HL-60 (cell line): Measurements from ENCODE around the gene NFIC.
A peak's percentile ranks its signal among the peaks of the same experiment; 100 is the strongest.

Experiments used
- DNase-seq, 2 experiments: peaks; one replicate each; pipeline ENCODE4 v3.0.0-alpha.2; 2010 to 2020; ENCODE audit warnings: low read depth in 1 of 2, low spot score in 1 of 2
- H3K27ac ChIP-seq: fragments of 250-450 bp; sonication (Bioruptor Pico); replicated peaks from 2 replicates; pipeline ENCODE4 v1.5.1; 2020; ENCODE audit warnings: mild to moderate bottlenecking, moderate library complexity
- H3K27me3 ChIP-seq: fragments of 250-450 bp; sonication (Bioruptor Pico); 2 replicates; pipeline ENCODE4 v1.5.1; 2021; ENCODE audit warnings: mild to moderate bottlenecking, moderate library complexity; ENCODE audit not compliant: insufficient read depth, poor library complexity, severe bottlenecking
- H3K4me3 ChIP-seq: replicated peaks from 2 replicates; pipeline ENCODE4 v1.5.1; 2011; ENCODE audit warnings: mild to moderate bottlenecking, control low read depth, low read length; ENCODE audit not compliant: insufficient read depth
- CTCF ChIP-seq: IDR thresholded peaks from one replicate; pipeline ENCODE4 v1.5.1; 2011; ENCODE audit warnings: low read length, control low read depth, inconsistent platforms; ENCODE audit not compliant: insufficient read depth
- GABPA ChIP-seq: IDR thresholded peaks from 2 replicates; pipeline ENCODE4 v1.6.1; 2012; ENCODE audit warnings: low read depth
- POLR2AphosphoS5 ChIP-seq: IDR thresholded peaks from 2 replicates; pipeline ENCODE4 v1.6.1; 2012; ENCODE audit warnings: low read depth
- REST ChIP-seq: IDR thresholded peaks from 2 replicates; pipeline ENCODE4 v1.6.1; 2012; ENCODE audit warnings: low read depth; ENCODE audit not compliant: insufficient replicate concordance
- SPI1 ChIP-seq: IDR thresholded peaks from 2 replicates; pipeline ENCODE4 v1.6.1; 2012; ENCODE audit warnings: low read depth, mild to moderate bottlenecking, borderline replicate concordance

NFIC gene

GRCh38 chr19:3496392-3497273 lies 130.2 kb downstream of the NFIC start:
- Histone ChIP-seq H3K27ac (no peak overlapping the region), H3K4me3 (no peak overlapping the region), H3K27me3 (no peaks in the 10 kb centered on the region)
- no peak for DNase-seq
- TF ChIP-seq POLR2AphosphoS5 (no peak), REST (no peak), SPI1 (no peak), CTCF (no peak), GABPA (no peak)

GRCh38 chr19:3497757-3498520 lies 131.6 kb downstream of the NFIC start:
- Histone ChIP-seq H3K27ac (no peak overlapping the region), H3K4me3 (no peak overlapping the region), H3K27me3 (no peaks in the 10 kb centered on the region)
- no peak for DNase-seq
- TF ChIP-seq GABPA (no peak), SPI1 (no peak), POLR2AphosphoS5 (no peak), CTCF (no peak)

- TF ChIP-seq REST (no peak), CTCF (no peak), GABPA (no peak), SPI1 (no peak), POLR2AphosphoS5 (no peak)
- no peaks in the 10 kb centered on the region for H3K27me3 ChIP-seq
- peak overlapping the region; percentile 99 for H3K4me3 ChIP-seq
- DNase-seq, result no peak
- H3K27ac ChIP-seq, result peak overlapping the region; percentile 100
Observed at GRCh38 chr19:3499738-3500428, 133.5 kb downstream of the NFIC start.
